HG02884 (cell line): Measurements from ENCODE around the gene C5.
"Not testable (repeated sequence)": the region's sequence is repeated elsewhere in the genome, so short reads cannot be mapped to it uniquely, and the experiment has no call there.

Experiments used
- ATAC-seq: cut with Tn5 transposase; IDR thresholded peaks from one replicate; pipeline ENCODE4 v1.9.1; 2021; ENCODE audit warnings: mild to moderate bottlenecking, moderate library complexity; ENCODE audit not compliant: unreplicated experiment

C5 gene

GRCh38 chr9:121050128-121050988 lies at the start of gene C5:
C5 (minus strand) TSS chr9:121050275; CDS start chr9:121050246, 29 bp downstream.
- ATAC-seq, result no peak

- no peak for ATAC-seq
These were observed 48.6 kb upstream of the C5 start for GRCh38 chr9:121098567-121099198.

- ATAC-seq, result no peak
These were observed 45.0 kb upstream of the C5 start for GRCh38 chr9:121095057-121095456.

- ATAC-seq, result not testable (repeated sequence)
These were observed 40.7 kb upstream of the C5 start for GRCh38 chr9:121090743-121091142.

- ATAC-seq, result no peak
These were observed 38.5 kb upstream of the C5 start for GRCh38 chr9:121088576-121088975.

GRCh38 chr9:121085661-121086060 lies 35.6 kb upstream of the C5 start:
- ATAC-seq, result no peak

- no peak for ATAC-seq
These were observed 32.0 kb upstream of the C5 start for GRCh38 chr9:121082075-121082474.

GRCh38 chr9:121075251-121076036 lies 25.4 kb upstream of the C5 start:
- peak; percentile 10 for ATAC-seq

GRCh38 chr9:121074370-121075250 lies 24.5 kb upstream of the C5 start, which contains the start of gene CNTRL:
CNTRL (plus strand) TSS chr9:121074955; CDS start chr9:121088327, 13,372 bp downstream.
- ATAC-seq, result peak; percentile 60

GRCh38 chr9:121073038-121073437 lies 23.0 kb upstream of the C5 start:
- no peak for ATAC-seq

- peak; percentile 42 for ATAC-seq
These were observed 21.8 kb upstream of the C5 start for GRCh38 chr9:121071756-121072421.

- no peak for ATAC-seq
These were observed 21.3 kb upstream of the C5 start for GRCh38 chr9:121071370-121071755.

- ATAC-seq, result no peak
These were observed 19.3 kb upstream of the C5 start for GRCh38 chr9:121069396-121069795.

- no peak for ATAC-seq
These were observed 17.6 kb upstream of the C5 start for GRCh38 chr9:121067640-121068039.

GRCh38 chr9:121066850-121067249 lies 16.8 kb upstream of the C5 start:
- ATAC-seq, result no peak

- ATAC-seq, result no peak
These were observed 10.0 kb upstream of the C5 start for GRCh38 chr9:121059998-121060636.

GRCh38 chr9:121059513-121059912 lies 9.4 kb upstream of the C5 start:
- ATAC-seq, result no peak

GRCh38 chr9:121057821-121058220 lies 7.7 kb upstream of the C5 start:
- no peak for ATAC-seq

GRCh38 chr9:121055642-121056143 lies 5.6 kb upstream of the C5 start:
- ATAC-seq, result no peak
